Coronary artery (tissue), 2 donors: ENCODE data around the gene GPR148.
"Not testable (repeated sequence)": the region's sequence is repeated elsewhere in the genome, so short reads cannot be mapped to it uniquely, and the experiment has no call there.

Source experiments
- DNase-seq: peaks from one replicate; pipeline ENCODE4 v3.0.0-alpha.2; 2017; ENCODE audit warnings: low spot score
- H3K27ac ChIP-seq, 2 donors: fragments of 200-600 bp; sonication (generic); one replicate each; pipeline ENCODE4 v1.5.1; 2016 to 2019
- H3K4me3 ChIP-seq: fragments of 200-600 bp; sonication (generic); 2 replicates; pipeline ENCODE4 v1.5.1; 2016; ENCODE audit warnings: mild to moderate bottlenecking, moderate library complexity
- TF ChIP-seq, protein P1 (sequence below): fragments of 200-600 bp; sonication (generic); IDR thresholded peaks from one replicate; pipeline ENCODE4 v1.5.1; 2019; ENCODE audit warnings: antibody characterized with exemption

Gene GPR148, protein sequence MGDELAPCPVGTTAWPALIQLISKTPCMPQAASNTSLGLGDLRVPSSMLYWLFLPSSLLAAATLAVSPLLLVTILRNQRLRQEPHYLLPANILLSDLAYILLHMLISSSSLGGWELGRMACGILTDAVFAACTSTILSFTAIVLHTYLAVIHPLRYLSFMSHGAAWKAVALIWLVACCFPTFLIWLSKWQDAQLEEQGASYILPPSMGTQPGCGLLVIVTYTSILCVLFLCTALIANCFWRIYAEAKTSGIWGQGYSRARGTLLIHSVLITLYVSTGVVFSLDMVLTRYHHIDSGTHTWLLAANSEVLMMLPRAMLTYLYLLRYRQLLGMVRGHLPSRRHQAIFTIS

DNA sequence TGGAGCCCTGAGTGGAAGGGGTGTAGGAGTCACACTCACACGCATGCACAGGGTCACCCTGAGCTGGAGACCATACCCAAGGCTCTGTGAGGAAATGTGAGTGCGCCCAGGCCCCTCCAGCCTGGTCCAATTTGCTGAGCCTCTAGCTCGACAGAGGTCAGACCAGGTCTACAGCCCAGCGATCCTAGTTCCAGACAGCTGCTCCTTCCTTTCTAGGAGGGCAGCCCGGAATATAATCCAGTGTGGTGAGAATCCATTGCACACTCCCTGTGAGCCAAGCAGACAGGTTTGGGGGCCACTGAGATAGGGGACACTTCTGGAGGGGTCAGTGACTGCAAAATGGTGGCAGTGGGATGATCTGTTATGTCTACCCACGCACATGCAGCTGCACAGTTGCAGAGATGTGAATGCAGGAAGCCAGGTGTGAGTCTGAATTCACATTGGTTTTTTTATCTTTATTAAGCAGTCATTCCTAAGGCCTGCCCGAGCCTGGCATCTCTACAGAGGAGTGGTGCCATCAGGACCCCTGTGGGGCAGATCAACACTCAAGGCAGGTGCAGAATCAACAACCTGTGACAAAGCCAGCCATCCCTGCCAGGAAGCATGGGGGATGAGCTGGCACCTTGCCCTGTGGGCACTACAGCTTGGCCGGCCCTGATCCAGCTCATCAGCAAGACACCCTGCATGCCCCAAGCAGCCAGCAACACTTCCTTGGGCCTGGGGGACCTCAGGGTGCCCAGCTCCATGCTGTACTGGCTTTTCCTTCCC is at the start of gene GPR148:
Gene GPR148, plus strand, starts transcription at position 522 of the 768 bp plus-strand sequence. Its CDS starts 82 bp downstream, at position 604.
- no peak for DNase-seq
- TF ChIP-seq, protein P1, sequence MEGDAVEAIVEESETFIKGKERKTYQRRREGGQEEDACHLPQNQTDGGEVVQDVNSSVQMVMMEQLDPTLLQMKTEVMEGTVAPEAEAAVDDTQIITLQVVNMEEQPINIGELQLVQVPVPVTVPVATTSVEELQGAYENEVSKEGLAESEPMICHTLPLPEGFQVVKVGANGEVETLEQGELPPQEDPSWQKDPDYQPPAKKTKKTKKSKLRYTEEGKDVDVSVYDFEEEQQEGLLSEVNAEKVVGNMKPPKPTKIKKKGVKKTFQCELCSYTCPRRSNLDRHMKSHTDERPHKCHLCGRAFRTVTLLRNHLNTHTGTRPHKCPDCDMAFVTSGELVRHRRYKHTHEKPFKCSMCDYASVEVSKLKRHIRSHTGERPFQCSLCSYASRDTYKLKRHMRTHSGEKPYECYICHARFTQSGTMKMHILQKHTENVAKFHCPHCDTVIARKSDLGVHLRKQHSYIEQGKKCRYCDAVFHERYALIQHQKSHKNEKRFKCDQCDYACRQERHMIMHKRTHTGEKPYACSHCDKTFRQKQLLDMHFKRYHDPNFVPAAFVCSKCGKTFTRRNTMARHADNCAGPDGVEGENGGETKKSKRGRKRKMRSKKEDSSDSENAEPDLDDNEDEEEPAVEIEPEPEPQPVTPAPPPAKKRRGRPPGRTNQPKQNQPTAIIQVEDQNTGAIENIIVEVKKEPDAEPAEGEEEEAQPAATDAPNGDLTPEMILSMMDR, result no peak
- H3K27ac ChIP-seq, result peak within 1 kb of the TSS; percentile 70 to 79
- peak within 1 kb of the TSS; percentile 77 for H3K4me3 ChIP-seq

DNA sequence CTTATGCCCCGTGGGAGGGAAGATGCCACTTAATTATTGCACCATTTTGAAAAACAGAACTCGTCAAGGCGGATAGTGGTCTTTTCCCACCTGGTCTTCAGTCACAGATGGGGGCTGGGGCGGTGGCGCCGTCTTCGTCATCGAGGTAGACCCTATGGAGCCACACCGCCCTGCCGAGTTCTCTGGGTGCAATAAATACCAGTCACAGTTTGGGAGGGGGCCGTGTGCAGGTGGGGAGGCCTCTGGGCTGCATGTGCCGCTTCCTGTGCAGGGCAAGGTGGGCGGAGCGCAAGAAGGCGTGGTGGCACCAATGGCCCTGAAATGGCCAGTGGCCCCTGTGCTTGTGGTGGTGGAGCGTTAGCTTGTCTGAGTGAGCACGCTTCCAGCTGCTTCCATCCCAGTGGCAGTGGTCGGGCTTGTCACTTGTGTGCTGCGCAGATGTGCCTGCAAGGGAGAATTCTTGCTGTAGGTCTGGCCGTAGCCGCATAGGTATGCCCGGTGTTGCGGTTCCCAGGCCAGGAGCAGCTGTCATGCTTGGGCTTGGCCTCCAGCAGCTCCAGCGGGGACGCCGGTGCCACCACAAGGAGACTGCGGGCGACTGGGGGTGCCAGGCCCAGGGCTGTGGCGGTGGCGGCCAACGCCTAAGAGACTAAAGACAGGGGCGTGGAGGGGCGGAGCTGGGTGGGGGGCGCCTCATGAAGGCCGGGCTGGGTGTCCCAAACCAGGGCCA is 36.7 kb upstream of the GPR148 start:
- DNase-seq, H3K4me3 ChIP-seq, H3K27ac ChIP-seq: not testable (repeated sequence)

DNA sequence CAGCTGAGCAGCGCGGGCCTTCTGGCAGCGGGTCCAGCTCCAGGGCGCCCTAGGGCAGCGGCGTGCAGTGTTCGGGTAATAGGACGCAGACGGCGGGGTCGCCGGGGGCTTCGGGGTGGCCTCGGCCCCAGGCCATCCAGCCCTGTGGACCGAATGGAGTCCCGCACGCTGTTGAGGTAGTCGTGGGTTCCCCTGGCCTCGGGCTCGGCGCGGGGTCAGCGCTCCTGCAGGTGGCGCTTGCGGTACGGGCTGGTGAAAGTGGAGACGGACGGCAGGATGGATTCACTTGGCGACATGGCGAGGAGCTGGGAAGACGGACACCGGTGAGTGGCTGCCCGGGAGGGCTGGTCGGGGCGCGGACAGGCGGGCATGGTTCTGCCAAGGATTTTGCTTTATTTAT is 35.4 kb upstream of the GPR148 start:
- peak; percentile 31 for DNase-seq

DNA sequence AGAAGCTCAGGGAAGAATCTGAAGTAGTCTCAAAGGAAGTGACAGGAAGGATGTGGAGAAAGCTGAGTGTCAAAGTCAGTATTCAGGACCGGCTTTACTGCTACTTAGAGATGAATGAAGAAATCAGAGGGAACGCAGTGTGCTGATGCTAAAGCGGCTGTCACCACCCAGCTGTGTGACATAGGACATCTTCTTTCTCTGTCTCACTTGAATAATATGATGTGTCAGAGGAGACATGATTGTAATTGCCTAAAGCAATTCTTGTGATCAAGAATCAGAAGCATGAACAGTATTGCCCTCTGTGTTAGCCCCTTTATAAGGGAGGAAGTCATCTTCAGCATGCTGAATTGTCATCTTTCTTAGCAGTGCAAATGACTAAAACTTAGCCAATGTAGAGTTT is 25.6 kb upstream of the GPR148 start:
- DNase-seq, H3K27ac ChIP-seq, H3K4me3 ChIP-seq: not testable (repeated sequence)

More for the DNA sequence above, 35.4 kb upstream of the GPR148 start:
- H3K27ac ChIP-seq, result not testable (repeated sequence)
- peak overlapping the region; percentile 39 for H3K4me3 ChIP-seq

DNA sequence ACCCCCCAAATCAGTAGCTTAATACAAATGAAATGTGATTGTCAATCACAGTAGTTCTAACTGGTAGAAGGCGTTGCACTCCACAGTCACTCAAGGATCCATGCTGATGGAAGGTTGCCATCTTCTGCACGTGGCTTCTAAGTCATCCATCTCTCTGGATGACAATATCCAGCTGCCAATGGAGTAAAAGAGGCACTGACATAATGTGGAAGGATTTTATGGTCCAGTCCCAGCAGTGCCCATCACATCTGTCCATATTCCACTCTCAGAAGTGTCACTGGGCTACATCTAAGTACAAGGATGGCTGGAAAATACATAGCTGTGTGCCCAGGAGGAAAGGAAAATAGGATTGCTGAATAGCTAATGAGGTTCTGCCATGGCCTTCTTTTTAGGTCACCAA is 14.1 kb upstream of the GPR148 start:
- not testable (repeated sequence) for H3K4me3 ChIP-seq, DNase-seq, H3K27ac ChIP-seq

DNA sequence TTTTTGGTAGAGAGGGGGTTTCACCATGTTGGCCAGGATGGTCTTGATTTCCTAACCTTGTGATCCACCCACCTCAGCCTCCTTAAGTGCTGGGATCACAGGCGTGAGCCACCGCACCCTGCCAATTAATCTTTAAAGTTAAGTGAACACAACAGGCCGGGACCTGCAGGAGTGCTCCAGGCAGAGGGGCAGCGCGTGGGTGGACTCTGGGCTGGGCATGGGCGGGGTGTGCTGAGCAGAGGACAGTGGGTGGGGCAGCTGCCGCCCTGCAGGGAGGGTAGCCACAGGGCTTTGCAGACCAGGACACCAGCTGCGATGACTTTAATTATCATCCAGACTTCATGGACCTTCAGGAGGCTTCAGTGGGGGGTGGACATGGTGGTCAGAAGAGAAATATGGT is 8.8 kb upstream of the GPR148 start:
- Histone ChIP-seq H3K27ac (no peak overlapping the region), H3K4me3 (no peak overlapping the region)
- no peak for DNase-seq
- TF ChIP-seq, protein P1, result no peak

DNA sequence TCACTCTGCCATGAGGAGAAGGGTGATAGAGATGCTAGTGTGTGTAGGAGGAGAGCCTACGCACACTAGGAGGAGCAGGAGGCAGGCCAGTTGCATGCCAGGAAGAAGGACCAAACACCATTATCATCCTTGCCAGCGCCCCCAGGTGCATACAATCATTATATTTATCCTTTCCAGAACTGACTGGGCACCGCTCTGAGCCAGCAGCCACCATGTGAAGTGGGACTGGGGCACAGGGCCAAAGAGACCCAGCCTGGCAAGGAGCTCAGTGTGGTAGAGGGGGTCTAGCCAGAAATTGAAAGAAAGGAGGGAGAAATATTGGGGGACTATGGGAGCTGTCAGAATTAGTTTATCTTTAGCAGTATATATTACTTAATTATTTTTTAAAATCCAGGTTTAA is 8.3 kb upstream of the GPR148 start:
- no peak for DNase-seq
- no peak overlapping the region for H3K27ac ChIP-seq
- no peak overlapping the region for H3K4me3 ChIP-seq
- TF ChIP-seq, protein P1, result no peak

DNA sequence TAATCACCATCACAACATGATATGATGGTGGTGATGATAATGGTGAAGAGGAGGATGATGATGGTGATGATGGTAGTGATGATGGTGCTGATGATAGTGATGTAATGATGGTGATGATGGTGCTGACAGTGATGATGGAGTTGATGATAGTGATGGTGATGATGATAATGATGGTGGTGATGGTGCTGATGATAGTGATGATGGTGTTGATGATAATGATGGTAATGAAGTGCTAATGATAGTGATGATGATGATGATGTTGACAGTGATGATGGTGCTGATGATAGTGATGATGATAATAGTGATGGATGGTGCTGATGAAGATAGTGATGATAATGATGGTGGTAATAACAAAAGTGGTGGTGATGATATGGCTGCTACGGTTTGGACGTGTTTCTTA is 4.4 kb upstream of the GPR148 start:
- H3K27ac ChIP-seq, result no peak overlapping the region
- no peak for DNase-seq
- TF ChIP-seq, protein P1, result no peak
- no peak overlapping the region for H3K4me3 ChIP-seq
